Limb (tissue), 2 donors: Measurements from ENCODE around the gene CR1.
A peak's percentile ranks its signal among the peaks of the same experiment; 100 is the strongest.
"Not testable (repeated sequence)": the region's sequence is repeated elsewhere in the genome, so short reads cannot be mapped to it uniquely, and the experiment has no call there.

Experiments
- DNase-seq, 2 donors: peaks; one replicate each; pipeline ENCODE4 v3.0.0-alpha.2; 2016; ENCODE audit errors: extremely low spot score in 2 of 2

CR1 gene

GRCh38 chr1:207495801-207496792 is at the start of gene CR1:
TSS of gene CR1 (plus strand) at chr1:207496157. CDS start at chr1:207496268, 111 bp downstream.
- peak in 1 of 2 donors; percentile 67 for DNase-seq

DNA sequence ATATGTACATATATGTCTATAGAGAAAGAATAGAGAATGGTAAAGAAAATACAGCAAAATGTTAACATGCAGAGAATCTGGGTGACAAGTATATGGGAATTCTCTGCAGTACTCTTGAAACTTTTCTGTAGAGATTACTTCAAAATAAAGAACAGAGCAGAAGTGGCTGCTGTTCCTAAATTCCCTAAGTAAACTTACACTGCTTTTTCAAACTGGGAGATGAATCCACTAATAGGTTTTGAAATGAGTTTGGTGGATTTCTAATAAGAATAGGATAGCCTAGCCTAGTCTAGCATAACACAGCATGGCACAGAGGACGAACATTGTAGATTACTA is 42.3 kb upstream of the CR1 start:
- DNase-seq: no peak

- peak in 1 of 2 donors; percentile 49 for DNase-seq
These were observed 41.7 kb upstream of the CR1 start, which contains the start of gene CR2 for GRCh38 chr1:207454046-207454964. TSS of gene CR2 (plus strand) at chr1:207454328. CDS start at chr1:207454419, 91 bp downstream.

DNA sequence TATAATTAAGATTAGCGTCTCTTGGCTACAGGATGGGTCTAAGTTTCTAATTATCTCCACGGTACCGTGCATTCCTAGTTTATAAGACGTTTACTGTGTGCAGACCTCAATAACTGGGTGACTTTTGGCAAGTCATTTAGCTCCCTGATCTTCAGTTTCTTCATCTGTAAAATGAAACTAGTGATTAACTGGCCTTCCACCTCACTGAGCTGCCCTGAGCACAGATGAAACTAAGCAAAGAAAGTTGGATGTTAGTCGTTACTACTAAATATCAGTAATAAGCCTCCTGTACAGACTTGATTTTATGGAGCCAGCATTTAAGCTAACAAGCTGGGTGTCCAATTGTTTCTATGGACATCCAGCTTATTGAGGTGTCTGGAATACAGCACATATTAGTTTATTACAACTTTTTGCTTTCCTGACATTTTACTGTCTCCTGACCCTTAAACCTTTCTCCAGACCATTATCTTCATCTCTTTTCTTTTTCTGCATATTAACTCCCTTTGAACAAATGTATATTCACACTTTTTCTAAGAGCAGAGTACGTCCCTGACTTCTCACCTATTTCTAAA is 40.7 kb upstream of the CR1 start:
- DNase-seq: no peak

DNA sequence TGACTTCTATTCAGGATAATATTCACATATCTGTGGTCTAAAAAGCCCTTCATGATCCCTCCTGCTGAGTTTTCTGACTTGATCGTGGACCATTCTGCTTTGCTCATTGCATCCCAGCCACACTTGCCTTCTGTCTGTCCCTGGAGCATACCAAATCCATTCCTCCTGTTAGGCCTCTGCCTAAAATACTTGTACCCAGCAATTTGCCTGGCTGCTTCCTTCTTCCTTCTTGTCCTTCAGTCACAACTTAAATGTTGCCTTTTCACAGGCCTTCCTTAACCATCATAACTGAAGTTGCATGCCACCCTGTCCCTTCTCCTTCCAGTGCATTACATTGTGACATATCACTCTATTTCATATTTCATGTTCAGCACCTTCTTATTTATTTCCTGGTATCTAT is 37.5 kb upstream of the CR1 start:
- no peak for DNase-seq

DNA sequence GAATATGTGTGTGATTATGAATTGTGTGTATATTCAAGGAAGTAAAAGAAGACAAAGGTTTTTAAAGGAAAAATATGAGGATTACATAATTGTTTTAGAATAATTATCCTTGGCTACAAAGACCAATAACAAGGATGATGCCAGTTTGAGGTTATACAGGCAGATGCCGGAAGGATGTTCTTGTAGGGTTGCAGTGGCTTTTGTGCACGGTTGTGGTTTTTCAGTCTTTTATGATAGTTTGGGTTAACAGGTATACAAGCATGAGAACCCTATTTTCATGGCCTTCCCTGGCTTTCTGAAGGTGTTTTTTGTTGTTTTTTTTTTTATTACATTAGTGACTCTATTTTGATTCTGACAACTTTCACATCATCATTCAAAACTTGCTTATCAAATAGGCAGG is 36.9 kb upstream of the CR1 start:
- no peak for DNase-seq

DNA sequence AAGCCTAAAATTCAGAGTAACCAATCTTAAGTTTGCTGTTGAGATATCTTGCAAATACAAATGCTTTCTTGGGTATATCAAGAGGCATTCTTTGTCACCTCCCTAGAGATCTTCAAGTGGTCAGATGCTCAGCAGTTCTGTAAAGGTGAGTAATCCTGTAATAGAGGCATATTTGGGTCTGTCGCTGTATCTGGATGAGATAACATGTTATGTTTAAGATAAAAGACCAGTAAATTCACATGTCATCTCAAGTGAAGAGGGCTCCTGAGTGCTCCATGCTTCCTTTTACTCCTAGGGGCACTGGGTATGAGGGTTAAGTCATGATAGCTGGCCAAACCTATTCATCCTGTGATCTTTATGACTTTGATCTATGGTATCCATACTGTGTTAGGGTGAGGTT is 34.3 kb upstream of the CR1 start:
- DNase-seq: no peak

DNA sequence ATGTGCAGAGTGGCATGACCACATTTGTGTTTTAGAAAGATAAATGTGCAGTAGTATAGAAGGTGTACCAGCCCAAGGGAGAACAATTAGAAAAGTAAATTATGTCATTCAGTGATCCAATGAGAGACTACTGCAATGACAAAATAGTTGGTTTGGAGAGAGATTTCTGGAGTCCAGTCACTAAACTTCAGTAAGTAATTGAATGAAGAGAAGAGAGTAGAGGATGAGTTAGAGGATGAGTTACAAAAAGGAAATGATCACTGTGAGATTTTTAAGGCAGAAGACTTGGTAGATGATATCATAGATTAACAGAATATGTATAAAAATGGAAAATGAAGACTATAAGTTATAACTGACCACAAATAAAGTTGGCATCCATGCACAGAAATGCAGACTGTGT is 33.4 kb upstream of the CR1 start:
- DNase-seq: no peak

- no peak for DNase-seq
These were observed 32.9 kb upstream of the CR1 start for GRCh38 chr1:207463021-207463420.

GRCh38 chr1:207463571-207463970 is 32.4 kb upstream of the CR1 start:
- DNase-seq: no peak

DNA sequence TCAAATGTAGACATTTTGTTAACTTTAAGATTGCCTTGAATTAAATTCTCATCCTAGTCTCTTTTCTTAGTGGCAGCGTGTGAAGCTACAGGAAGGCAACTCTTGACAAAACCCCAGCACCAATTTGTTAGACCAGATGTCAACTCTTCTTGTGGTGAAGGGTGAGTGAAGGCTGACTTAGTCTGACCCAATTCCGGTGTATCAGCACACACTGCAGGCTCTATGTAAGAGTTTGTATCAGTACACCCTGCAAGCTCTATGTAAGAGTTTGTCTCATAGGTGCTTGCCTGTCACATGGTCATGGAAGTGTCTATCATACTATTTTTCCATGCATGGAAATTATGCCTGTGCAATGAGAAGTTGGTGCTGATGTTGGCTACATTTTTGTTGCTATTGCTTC is 25.0 kb upstream of the CR1 start:
- no peak for DNase-seq

DNA sequence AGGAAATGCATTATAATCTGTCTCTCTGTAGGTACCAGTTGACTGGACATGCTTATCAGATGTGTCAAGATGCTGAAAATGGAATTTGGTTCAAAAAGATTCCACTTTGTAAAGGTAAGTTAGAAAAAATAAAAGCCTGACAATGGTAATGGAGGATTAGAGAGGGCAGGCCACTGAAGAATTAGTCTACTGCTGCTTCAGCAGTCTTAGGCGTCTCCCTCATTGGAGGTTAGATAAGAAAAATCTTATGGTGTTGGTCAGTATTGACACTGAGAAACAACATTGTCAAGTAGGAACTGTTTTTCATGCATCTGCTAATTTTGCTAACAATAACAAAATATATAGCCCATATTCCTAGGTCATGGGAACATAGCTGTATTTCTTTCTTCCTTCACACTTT is 21.7 kb upstream of the CR1 start:
- DNase-seq: no peak

DNA sequence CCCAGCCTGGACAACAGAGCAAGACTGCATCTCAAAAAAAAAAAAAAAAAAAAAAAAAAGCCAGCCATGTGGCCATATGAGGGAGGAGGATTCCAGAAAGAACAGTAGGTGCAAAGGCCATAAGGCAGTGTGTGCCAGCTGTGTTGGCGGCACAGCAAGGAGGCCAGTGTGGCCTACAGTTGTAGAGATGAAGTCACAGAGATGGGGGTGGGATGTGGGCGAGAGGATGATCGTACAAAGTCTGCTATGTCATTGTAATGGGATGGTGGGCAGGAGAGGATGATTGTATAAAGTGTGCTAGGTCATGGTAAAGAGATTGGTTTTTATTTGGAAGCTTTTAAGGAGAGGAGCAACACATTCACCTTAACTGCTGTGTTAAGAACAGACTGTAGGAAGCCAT is 9.8 kb upstream of the CR1 start:
- DNase-seq: no peak

GRCh38 chr1:207487636-207488035 is 8.3 kb upstream of the CR1 start:
- no peak for DNase-seq

GRCh38 chr1:207493212-207493611 is 2.7 kb upstream of the CR1 start:
- DNase-seq: no peak

GRCh38 chr1:207494171-207494570 is 1.8 kb upstream of the CR1 start:
- no peak for DNase-seq

DNA sequence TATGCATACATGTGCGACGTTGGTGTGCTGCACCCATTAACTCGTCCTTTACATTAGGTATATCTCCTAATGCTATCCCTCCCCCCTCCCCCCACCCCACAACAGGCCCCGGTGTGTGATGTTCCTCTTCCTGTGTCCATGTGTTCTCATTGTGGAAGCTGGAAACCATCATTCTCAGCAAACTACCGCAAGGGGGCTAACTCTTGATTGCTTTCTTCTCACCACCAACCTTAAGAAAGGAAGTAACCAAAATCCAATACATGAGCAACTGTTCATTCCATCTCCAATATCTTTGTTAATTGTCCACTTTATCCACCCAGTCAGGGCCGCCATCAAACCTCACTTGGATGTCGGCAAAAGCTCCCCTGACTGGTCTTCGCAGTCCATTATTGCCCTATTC is 676 bp upstream of the CR1 start:
- DNase-seq: not testable (repeated sequence)

GRCh38 chr1:207497941-207498340 is 2.0 kb downstream of the CR1 start:
- no peak for DNase-seq

GRCh38 chr1:207499573-207499972 is 3.6 kb downstream of the CR1 start:
- DNase-seq: peak; percentile 80 to 88

GRCh38 chr1:207500306-207500705 is 4.3 kb downstream of the CR1 start:
- DNase-seq: no peak

GRCh38 chr1:207501071-207501470 is 5.1 kb downstream of the CR1 start:
- no peak for DNase-seq

- DNase-seq: no peak
These were observed 6.8 kb downstream of the CR1 start for GRCh38 chr1:207502726-207503125.
